HEK293 (cell line): ENCODE results near the gene SGMS1.
A peak's percentile ranks its signal among the peaks of the same experiment; 100 is the strongest.

Experiments used
- EGR2 ChIP-seq: fragments of 450-650 bp; formaldehyde crosslinking; IDR thresholded peaks from 2 replicates; pipeline ENCODE4 v1.5.1; 2016; ENCODE audit warnings: low read depth, missing biosample characterization, missing genetic modification characterization
- GLIS2 ChIP-seq: fragments of 450-650 bp; formaldehyde crosslinking; IDR thresholded peaks from 2 replicates; pipeline ENCODE4 v1.5.1; 2016; ENCODE audit warnings: missing biosample characterization, missing genetic modification characterization
- KLF1 ChIP-seq: fragments of 450-650 bp; formaldehyde crosslinking; IDR thresholded peaks from 2 replicates; pipeline ENCODE4 v1.5.1; 2016; ENCODE audit warnings: missing biosample characterization, missing genetic modification characterization
- KLF7 ChIP-seq: fragments of 450-650 bp; formaldehyde crosslinking; IDR thresholded peaks from 2 replicates; pipeline ENCODE4 v1.5.1; 2016; ENCODE audit warnings: missing biosample characterization, missing genetic modification characterization, borderline replicate concordance
- SETDB1 ChIP-seq: IDR thresholded peaks from one replicate; pipeline ENCODE4 v1.6.1; 2017; ENCODE audit warnings: mild to moderate bottlenecking, low read length, moderate library complexity, mixed read lengths; ENCODE audit not compliant: insufficient read length
- SP3 ChIP-seq: fragments of 450-650 bp; formaldehyde crosslinking; IDR thresholded peaks from 2 replicates; pipeline ENCODE4 v1.5.1; 2016; ENCODE audit warnings: missing biosample characterization, missing genetic modification characterization
- TRIM28 ChIP-seq: IDR thresholded peaks from 2 replicates; pipeline ENCODE4 v1.6.1; 2011; ENCODE audit warnings: low read length, control low read depth, borderline replicate concordance
- ZBTB20 ChIP-seq: fragments of 450-650 bp; formaldehyde crosslinking; IDR thresholded peaks from 2 replicates; pipeline ENCODE4 v1.5.1; 2016; ENCODE audit warnings: missing biosample characterization, missing genetic modification characterization
- ZBTB49 ChIP-seq: fragments of 450-650 bp; formaldehyde crosslinking; IDR thresholded peaks from 2 replicates; pipeline ENCODE4 v1.5.1; 2016; ENCODE audit warnings: missing biosample characterization, missing genetic modification characterization, low read depth
- ZBTB7A ChIP-seq: fragments of 450-650 bp; formaldehyde crosslinking; IDR thresholded peaks from 2 replicates; pipeline ENCODE4 v1.5.1; 2016; ENCODE audit warnings: low read depth, missing biosample characterization, missing genetic modification characterization
- ZBTB8A ChIP-seq: fragments of 450-650 bp; formaldehyde crosslinking; IDR thresholded peaks from 2 replicates; pipeline ENCODE4 v1.5.1; 2016; ENCODE audit warnings: missing biosample characterization, missing genetic modification characterization
- ZEB2 ChIP-seq: fragments of 450-650 bp; formaldehyde crosslinking; IDR thresholded peaks from 2 replicates; pipeline ENCODE4 v1.5.1; 2016; ENCODE audit warnings: missing biosample characterization, missing genetic modification characterization
- ZFP37 ChIP-seq: fragments of 450-650 bp; formaldehyde crosslinking; IDR thresholded peaks from 2 replicates; pipeline ENCODE4 v1.5.1; 2016; ENCODE audit warnings: missing biosample characterization, missing genetic modification characterization
- ZNF133 ChIP-seq: fragments of 450-650 bp; formaldehyde crosslinking; IDR thresholded peaks from 2 replicates; pipeline ENCODE4 v1.5.1; 2016; ENCODE audit warnings: missing biosample characterization, missing genetic modification characterization
- ZNF138 ChIP-seq: fragments of 450-650 bp; formaldehyde crosslinking; IDR thresholded peaks from 2 replicates; pipeline ENCODE4 v1.5.1; 2016; ENCODE audit warnings: missing biosample characterization, missing genetic modification characterization, borderline replicate concordance
- ZNF18 ChIP-seq: fragments of 450-650 bp; formaldehyde crosslinking; IDR thresholded peaks from 2 replicates; pipeline ENCODE4 v1.5.1; 2016; ENCODE audit warnings: missing biosample characterization, missing genetic modification characterization
- ZNF26 ChIP-seq: fragments of 450-650 bp; formaldehyde crosslinking; IDR thresholded peaks from 2 replicates; pipeline ENCODE4 v1.5.1; 2016; ENCODE audit warnings: missing biosample characterization, missing genetic modification characterization
- ZNF280D ChIP-seq: fragments of 450-650 bp; formaldehyde crosslinking; IDR thresholded peaks from 2 replicates; pipeline ENCODE4 v1.5.1; 2016; ENCODE audit warnings: missing biosample characterization, missing genetic modification characterization
- ZNF354C ChIP-seq: fragments of 450-650 bp; formaldehyde crosslinking; IDR thresholded peaks from 2 replicates; pipeline ENCODE4 v1.5.1; 2016; ENCODE audit warnings: missing biosample characterization, missing genetic modification characterization, low read depth, borderline replicate concordance
- ZNF362 ChIP-seq: fragments of 450-650 bp; formaldehyde crosslinking; IDR thresholded peaks from 2 replicates; pipeline ENCODE4 v1.5.1; 2016; ENCODE audit warnings: missing biosample characterization, missing genetic modification characterization
- ZNF529 ChIP-seq: fragments of 450-650 bp; formaldehyde crosslinking; IDR thresholded peaks from 2 replicates; pipeline ENCODE4 v1.5.1; 2017; ENCODE audit warnings: missing genetic modification characterization, missing biosample characterization; ENCODE audit not compliant: insufficient replicate concordance
- ZNF654 ChIP-seq: fragments of 450-650 bp; formaldehyde crosslinking; IDR thresholded peaks from 2 replicates; pipeline ENCODE4 v1.5.1; 2016; ENCODE audit warnings: low read depth, missing biosample characterization, missing genetic modification characterization
- ZNF747 ChIP-seq: fragments of 450-650 bp; formaldehyde crosslinking; IDR thresholded peaks from 2 replicates; pipeline ENCODE4 v1.5.1; 2016; ENCODE audit warnings: missing biosample characterization, missing genetic modification characterization
- ZNF830 ChIP-seq: fragments of 450-650 bp; IDR thresholded peaks from 2 replicates; pipeline ENCODE4 v1.5.0; 2018; ENCODE audit warnings: missing biosample characterization, missing genetic modification characterization, low read depth, mild to moderate bottlenecking, moderate library complexity
- ZNF843 ChIP-seq: fragments of 450-650 bp; formaldehyde crosslinking; IDR thresholded peaks from 2 replicates; pipeline ENCODE4 v1.5.1; 2016; ENCODE audit warnings: missing biosample characterization, missing genetic modification characterization
- TF ChIP-seq, protein P1 (sequence below): fragments of 450-650 bp; formaldehyde crosslinking; IDR thresholded peaks from 2 replicates; pipeline ENCODE4 v1.5.1; 2017; ENCODE audit warnings: missing biosample characterization, missing genetic modification characterization
- TF ChIP-seq, protein P2 (sequence below): fragments of 450-650 bp; IDR thresholded peaks from 2 replicates; pipeline ENCODE4 v1.5.1; 2018; ENCODE audit warnings: missing biosample characterization, mild to moderate bottlenecking, missing genetic modification characterization

The SGMS1 gene

DNA sequence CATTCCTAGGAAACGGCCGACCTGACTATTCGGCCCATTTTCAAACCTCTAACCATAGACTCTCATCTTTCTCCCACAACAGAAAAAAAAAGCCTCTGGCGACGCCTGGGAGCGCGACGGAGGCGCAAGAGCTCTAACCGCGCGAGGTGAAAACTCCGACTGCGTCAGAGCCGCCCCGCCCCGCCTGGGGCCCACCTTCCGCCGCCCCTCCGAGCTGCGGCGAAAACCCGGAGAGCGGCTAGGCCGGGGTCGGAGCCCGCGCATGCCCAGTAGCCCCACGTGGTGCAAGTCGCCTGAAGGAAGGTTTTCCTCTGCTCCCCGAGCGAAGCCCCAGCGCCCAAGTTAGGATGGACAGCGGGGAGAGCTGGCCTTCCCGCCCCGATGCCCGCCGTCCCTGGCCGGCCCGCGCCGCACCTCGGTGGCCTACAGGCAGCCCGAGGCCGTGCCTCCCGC, 683 bp upstream of the SGMS1 start (continued):
- TF ChIP-seq ZNF138 (tag by site-specific recombination) (no peak), ZBTB49 (no peak), SETDB1 (no peak), EGR2 (no peak), ZNF362 (tag by site-specific recombination) (peak; percentile 86), ZFP37 (0 out of 2 replicates have a peak, but pooled peaks have one; percentile 58), KLF7 (peak; percentile 68; the same call in 1 of the 2 replicates), SP3 (tag by site-specific recombination) (peak; percentile 96), GLIS2 (peak; percentile 81), ZNF354C (tag by site-specific recombination) (no peak), ZBTB7A (peak; percentile 62; the same call in 1 of the 2 replicates), ZEB2 (tag by site-specific recombination) (peak; percentile 66), ZNF843 (tag by site-specific recombination) (0 out of 2 replicates have a peak, but pooled peaks have one; percentile 17), ZNF654 (tag by site-specific recombination) (no peak), ZNF26 (tag by site-specific recombination) (no peak), ZNF529 (tag by site-specific recombination) (no peak), ZBTB20 (tag by site-specific recombination) (no peak), ZNF830 (no peak), ZNF18 (tag by site-specific recombination) (no peak), ZBTB8A (tag by site-specific recombination) (peak; percentile 90; the same call in 1 of the 2 replicates), TRIM28 (no peak), ZNF280D (no peak), ZNF747 (no peak), KLF1 (tag by site-specific recombination) (peak; percentile 70; the same call in 1 of the 2 replicates), ZNF133 (tag by site-specific recombination) (no peak)
- TF ChIP-seq, protein P1, sequence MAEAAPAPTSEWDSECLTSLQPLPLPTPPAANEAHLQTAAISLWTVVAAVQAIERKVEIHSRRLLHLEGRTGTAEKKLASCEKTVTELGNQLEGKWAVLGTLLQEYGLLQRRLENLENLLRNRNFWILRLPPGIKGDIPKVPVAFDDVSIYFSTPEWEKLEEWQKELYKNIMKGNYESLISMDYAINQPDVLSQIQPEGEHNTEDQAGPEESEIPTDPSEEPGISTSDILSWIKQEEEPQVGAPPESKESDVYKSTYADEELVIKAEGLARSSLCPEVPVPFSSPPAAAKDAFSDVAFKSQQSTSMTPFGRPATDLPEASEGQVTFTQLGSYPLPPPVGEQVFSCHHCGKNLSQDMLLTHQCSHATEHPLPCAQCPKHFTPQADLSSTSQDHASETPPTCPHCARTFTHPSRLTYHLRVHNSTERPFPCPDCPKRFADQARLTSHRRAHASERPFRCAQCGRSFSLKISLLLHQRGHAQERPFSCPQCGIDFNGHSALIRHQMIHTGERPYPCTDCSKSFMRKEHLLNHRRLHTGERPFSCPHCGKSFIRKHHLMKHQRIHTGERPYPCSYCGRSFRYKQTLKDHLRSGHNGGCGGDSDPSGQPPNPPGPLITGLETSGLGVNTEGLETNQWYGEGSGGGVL = no peak
- TF ChIP-seq, protein P2, sequence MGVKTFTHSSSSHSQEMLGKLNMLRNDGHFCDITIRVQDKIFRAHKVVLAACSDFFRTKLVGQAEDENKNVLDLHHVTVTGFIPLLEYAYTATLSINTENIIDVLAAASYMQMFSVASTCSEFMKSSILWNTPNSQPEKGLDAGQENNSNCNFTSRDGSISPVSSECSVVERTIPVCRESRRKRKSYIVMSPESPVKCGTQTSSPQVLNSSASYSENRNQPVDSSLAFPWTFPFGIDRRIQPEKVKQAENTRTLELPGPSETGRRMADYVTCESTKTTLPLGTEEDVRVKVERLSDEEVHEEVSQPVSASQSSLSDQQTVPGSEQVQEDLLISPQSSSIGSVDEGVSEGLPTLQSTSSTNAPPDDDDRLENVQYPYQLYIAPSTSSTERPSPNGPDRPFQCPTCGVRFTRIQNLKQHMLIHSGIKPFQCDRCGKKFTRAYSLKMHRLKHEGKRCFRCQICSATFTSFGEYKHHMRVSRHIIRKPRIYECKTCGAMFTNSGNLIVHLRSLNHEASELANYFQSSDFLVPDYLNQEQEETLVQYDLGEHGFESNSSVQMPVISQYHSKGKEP (tag by site-specific recombination) = peak; percentile 60; the same call in 1 of the 2 replicates
